GM06990 (cell line): ENCODE results near the gene ACSF2.
A peak's percentile ranks its signal among the peaks of the same experiment; 100 is the strongest.

Source experiments
- DNase-seq: peaks from one replicate; pipeline ENCODE4 v3.0.0-alpha.2; 2011; ENCODE audit not compliant: insufficient read length; ENCODE audit errors: extremely low read depth
- H3K27me3 ChIP-seq: replicated peaks from 2 replicates; pipeline ENCODE4 v1.6.0; 2011; ENCODE audit warnings: low read length; ENCODE audit not compliant: control insufficient read depth, insufficient read depth
- H3K36me3 ChIP-seq: 2 replicates; pipeline ENCODE4 v1.5.1; 2011; ENCODE audit warnings: low read length; ENCODE audit not compliant: control insufficient read depth, insufficient read depth
- H3K4me3 ChIP-seq: replicated peaks from 2 replicates; pipeline ENCODE4 v1.5.1; 2011; ENCODE audit warnings: low read depth, mild to moderate bottlenecking, control low read depth, low read length
- TF ChIP-seq, protein P1 (sequence below): IDR thresholded peaks from 2 replicates; pipeline ENCODE4 v1.5.1; 2011; ENCODE audit warnings: low read length, control low read depth, mild to moderate bottlenecking, inconsistent platforms; ENCODE audit not compliant: insufficient read depth, poor library complexity, severe bottlenecking

The ACSF2 gene

GRCh38 chr17:50498021-50498874 lies 72.2 kb downstream of the ACSF2 start:
- no peaks in the 10 kb centered on the region for H3K36me3 ChIP-seq
- no peaks in the 10 kb centered on the region for H3K27me3 ChIP-seq
- TF ChIP-seq, protein P1, sequence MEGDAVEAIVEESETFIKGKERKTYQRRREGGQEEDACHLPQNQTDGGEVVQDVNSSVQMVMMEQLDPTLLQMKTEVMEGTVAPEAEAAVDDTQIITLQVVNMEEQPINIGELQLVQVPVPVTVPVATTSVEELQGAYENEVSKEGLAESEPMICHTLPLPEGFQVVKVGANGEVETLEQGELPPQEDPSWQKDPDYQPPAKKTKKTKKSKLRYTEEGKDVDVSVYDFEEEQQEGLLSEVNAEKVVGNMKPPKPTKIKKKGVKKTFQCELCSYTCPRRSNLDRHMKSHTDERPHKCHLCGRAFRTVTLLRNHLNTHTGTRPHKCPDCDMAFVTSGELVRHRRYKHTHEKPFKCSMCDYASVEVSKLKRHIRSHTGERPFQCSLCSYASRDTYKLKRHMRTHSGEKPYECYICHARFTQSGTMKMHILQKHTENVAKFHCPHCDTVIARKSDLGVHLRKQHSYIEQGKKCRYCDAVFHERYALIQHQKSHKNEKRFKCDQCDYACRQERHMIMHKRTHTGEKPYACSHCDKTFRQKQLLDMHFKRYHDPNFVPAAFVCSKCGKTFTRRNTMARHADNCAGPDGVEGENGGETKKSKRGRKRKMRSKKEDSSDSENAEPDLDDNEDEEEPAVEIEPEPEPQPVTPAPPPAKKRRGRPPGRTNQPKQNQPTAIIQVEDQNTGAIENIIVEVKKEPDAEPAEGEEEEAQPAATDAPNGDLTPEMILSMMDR = no peak
- DNase-seq = no peak
- no peak overlapping the region for H3K4me3 ChIP-seq

DNA sequence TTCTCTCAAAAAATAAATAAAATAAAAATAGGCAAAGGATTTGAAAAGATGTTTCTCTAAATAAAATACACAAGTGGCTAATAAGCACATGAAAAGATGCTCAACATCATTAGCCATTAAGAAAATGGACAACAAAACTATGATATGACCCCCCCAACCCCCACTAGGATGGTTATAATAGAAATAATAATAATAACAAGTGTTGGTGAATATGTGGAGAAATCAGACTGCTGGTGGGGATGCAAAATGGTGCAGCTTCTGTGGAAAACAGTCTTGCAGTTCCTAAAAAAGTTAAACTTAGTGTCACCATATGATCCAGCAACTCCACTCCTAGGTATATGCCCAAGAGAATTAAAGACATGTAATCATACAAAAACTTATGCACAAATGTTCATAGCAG lies 73.3 kb downstream of the ACSF2 start:
- no peak for DNase-seq
- TF ChIP-seq, protein P1 = no peak
- Histone ChIP-seq H3K27me3 (no peaks in the 10 kb centered on the region), H3K4me3 (no peak overlapping the region), H3K36me3 (no peaks in the 10 kb centered on the region)

GRCh38 chr17:50499721-50500120 lies 73.7 kb downstream of the ACSF2 start:
- no peak overlapping the region for H3K4me3 ChIP-seq
- no peaks in the 10 kb centered on the region for H3K27me3 ChIP-seq
- H3K36me3 ChIP-seq = no peaks in the 10 kb centered on the region
- TF ChIP-seq, protein P1 = no peak
- DNase-seq = no peak

- DNase-seq = no peak
- TF ChIP-seq, protein P1 = peak; percentile 34
- Histone ChIP-seq H3K4me3 (no peak overlapping the region), H3K36me3 (no peaks in the 10 kb centered on the region), H3K27me3 (no peaks in the 10 kb centered on the region)
Observed at GRCh38 chr17:50501054-50501453, 75.0 kb downstream of the ACSF2 start.

- H3K4me3 ChIP-seq = no peak overlapping the region
- TF ChIP-seq, protein P1 = no peak
- no peak for DNase-seq
Observed at GRCh38 chr17:50502301-50502990, 76.4 kb downstream of the ACSF2 start.

More at GRCh38 chr17:50502301-50502990, 76.4 kb downstream of the ACSF2 start:
- no peaks in the 10 kb centered on the region for H3K36me3 ChIP-seq
- no peaks in the 10 kb centered on the region for H3K27me3 ChIP-seq
